Measurements from ENCODE around the gene EXPH5. TPM values are rescaled to one million over a fixed set of nuclear protein-coding genes. Genes with fewer than 3 reads are reported as not detected.
"Not testable (repeated sequence)": the region's sequence is repeated elsewhere in the genome, so short reads cannot be mapped to it uniquely, and the experiment has no call there.

EXPH5 gene, protein sequence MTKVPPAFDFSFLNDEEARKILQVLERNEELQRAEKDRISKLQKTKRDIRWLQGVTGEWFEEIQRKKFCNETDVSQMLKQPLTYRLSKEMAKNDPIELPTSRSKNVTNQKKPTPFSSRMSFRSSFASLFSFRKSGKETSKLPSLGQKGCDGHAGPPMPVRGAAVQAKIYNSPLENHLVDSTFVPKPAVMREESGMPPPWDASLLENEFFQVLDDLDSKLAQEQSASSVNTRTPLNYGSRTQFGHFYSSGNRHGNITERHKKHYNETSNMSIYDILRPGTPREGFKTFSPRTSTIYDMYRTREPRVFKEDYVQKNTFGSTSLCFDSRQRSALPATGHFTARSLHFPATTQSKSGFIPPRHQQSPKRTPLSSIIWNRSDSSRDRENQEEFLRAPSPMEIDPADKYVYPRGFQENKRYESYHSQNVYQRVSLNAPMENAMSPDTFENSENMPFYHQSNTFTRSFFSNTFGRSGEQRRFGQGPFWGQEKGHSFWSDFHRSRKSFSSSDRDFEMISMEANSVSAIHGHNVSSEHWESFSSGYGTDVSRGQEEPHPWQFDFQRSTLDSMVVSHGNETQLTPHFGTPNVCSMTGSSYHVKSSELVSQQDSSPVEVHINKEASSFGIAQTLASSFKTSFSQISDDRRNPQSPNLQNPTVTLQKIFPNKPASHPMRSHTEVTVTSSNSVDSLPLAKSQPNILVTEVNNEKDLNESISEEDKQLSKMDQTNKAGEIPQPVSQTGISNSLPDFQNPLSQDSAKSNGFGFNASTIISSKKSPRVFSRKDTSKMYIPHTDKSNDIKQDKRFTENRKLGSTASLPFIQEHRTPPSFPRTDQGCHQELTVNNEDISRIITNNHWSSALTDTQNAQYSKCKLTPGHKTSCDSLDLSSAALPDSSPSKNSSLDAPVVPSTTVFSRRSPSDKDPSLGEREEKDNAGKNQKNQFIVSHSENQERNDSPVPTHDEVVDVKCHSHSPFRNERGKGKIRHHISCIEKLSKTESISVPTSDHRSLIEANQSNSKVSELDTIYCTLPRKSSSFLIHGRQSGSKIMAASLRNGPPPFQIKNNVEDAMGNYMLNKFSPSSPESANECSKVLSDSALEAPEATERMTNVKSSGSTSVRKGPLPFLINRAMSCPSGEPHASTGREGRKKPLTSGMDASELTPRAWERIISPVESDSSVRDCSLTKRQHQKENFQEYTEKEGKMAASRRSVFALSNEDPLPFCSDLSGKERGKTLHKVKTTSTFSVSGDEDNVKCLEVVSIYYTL (N-terminal part only)
- total RNA-seq (2014; rRNA removed; shearing (Covaris generic)): 2.5 and 2.7 TPM in 2 replicates
- 0.56 and 0.58 TPM in 2 replicates for polyA plus RNA-seq (2014; cell fraction: nucleus; rRNA removed)

DNA sequence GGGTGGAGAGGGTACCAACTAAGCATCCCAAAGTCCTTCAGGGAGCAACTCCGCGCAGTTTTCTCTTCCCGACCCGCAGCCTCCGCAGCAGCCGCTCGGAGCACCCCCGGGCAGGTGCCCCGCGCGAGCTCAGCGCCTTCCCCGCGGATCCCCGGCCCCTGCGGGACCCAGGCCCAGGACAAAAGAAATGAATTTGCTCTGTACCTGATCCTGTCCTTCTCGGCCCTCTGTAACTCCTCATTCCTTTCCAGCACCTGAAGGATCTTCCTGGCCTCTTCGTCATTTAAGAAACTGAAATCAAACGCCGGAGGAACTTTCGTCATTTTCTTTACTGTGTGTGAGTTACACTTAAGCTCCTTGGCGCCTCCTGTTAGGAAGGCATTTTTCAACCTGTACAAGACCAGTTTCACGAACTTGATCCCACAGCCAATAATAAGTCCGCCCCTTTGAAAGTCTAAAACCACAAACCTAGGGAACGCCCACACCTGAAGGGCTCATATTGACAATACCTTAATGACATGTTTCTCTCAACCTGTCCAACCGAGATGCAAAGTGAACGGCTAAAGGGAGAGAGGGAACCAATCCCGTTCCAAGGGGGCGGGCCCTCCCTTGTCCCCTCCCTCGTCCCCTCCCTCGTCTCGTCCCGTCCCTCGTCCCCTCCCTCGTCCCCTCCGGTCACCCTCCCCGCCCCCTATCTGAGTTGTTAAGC lies at the start of gene EXPH5:
EXPH5 (minus strand) TSS at position 555 of the 709 bp plus-strand sequence; CDS start at position 323, 232 bp downstream.
- peak; percentile 62 for DNase-seq (ENCODE audit: extremely low read depth, low read depth)

DNA sequence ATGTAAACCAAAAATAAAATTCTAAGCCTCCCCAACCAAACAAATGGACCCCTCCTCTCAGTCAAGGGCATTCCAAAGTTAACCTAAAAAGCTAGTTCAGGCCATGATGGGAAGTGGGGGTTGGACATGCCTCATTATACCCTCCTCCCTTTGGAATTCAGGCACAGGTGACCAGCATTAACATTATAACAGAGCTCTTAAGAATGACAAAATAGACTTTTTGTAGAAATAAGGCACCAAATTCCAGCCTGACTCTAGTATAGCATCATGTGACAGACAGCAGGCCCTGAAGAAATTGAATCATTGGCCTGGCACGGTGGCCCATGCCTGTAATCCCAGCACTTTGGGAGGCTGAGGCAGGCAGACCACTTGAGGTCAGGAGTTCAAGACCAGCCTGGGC lies 48.2 kb upstream of the EXPH5 start:
- not testable (repeated sequence) for DNase-seq (ENCODE audit: extremely low read depth, low read depth)

GRCh38 chr11:108639146-108639545 lies 45.6 kb upstream of the EXPH5 start:
- DNase-seq (ENCODE audit: extremely low read depth, low read depth): no peak

DNA sequence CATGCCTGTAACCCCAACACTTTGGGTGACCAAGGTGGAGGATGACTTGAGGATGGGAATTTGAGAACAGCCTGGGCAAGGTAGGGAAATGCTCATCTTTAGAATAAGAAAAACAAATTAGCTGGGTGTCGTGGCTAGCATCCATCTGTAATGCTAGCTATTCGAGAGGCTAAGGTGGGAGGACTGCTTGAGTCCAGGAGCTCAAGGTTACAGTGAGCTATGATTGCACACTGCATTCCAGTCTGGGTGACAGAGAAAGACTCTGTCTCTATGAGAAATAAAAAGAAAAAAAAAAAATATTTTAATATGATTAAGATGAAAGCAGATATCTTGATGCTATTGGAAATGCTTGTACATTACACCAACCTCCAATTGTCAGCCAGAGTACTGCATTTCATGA lies 42.7 kb upstream of the EXPH5 start:
- no peak for DNase-seq (ENCODE audit: extremely low read depth, low read depth)

DNA sequence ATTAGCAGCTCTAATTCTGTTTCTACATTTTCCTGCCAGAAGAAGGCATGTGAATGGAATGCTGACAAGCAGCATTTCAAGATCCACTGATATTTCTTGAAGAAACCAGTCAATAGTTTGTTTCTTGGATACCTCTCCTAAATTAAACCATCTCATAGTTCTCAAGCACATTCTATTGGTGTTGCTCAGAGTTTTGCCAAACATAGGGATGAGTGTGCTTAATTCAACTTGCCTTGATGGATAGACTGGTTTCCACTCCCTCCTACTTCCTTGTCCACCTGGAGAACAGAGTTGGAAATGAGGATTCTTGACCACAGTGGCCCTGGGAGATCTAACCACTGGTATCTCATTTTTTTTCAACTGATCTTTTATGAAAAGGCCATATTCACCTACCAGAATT lies 41.5 kb upstream of the EXPH5 start:
- no peak for DNase-seq (ENCODE audit: extremely low read depth, low read depth)

DNA sequence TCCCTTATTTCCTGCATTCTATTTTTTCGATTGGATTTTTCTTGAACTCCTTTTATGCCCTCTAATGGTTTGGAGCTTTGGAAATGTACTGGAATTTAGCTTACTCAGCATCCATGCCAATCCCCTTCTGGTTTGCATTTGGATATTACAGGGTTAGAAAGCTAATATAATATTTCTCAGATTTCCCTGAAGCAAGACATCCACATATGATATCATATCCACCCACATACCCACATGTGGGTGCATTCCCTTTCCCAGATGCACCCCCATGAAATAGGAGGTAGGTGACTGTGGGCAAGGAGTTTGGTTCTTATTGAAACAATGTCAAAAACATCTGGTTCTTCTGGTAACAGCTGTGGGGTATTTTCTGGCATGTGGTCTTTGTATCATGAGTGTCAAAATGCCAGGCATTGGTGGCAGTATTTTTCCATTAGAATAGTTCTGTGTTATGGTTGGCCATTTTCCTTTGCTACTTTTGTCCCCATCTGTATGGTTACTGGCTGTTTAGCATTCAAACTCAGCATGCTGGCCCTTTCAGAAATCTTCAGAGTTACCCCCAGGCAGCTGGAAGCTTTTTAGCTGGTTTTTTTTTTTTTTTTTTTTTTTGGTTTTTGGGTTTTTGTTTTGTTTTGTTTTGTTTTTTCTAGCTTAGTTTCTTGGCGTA lies 38.6 kb upstream of the EXPH5 start:
- no peak for DNase-seq (ENCODE audit: extremely low read depth, low read depth)

- DNase-seq (ENCODE audit: extremely low read depth, low read depth): no peak
Measured at GRCh38 chr11:108629274-108629673, 35.7 kb upstream of the EXPH5 start.

- DNase-seq (ENCODE audit: extremely low read depth, low read depth): no peak
Measured at GRCh38 chr11:108628812-108629211, 35.2 kb upstream of the EXPH5 start.

DNA sequence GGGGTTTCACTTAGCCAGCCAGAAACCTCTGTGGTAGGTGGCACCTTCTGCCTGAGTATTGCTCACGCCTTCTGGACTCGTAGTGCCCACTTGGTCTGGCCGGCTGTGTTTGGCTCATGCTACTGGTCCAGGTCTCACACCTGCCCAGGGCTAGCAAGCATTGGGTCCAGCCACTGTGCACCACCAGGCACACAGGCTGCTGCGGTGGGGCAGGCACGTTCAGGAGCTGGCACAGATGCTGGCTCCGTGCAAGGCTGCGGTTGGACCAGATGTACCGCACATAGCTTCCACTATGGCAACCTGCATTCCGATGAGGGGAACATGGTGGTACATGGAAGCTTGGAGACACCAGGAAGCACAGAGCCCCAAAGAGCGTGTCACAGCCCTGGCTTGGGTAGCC lies 34.8 kb upstream of the EXPH5 start:
- no peak for DNase-seq (ENCODE audit: extremely low read depth, low read depth)

GRCh38 chr11:108624196-108624925 lies 30.8 kb upstream of the EXPH5 start:
- DNase-seq (ENCODE audit: extremely low read depth, low read depth): no peak

GRCh38 chr11:108622341-108622740 lies 28.8 kb upstream of the EXPH5 start:
- DNase-seq (ENCODE audit: extremely low read depth, low read depth): no peak

GRCh38 chr11:108620958-108621772 lies 27.6 kb upstream of the EXPH5 start:
- no peak for DNase-seq (ENCODE audit: extremely low read depth, low read depth)

DNA sequence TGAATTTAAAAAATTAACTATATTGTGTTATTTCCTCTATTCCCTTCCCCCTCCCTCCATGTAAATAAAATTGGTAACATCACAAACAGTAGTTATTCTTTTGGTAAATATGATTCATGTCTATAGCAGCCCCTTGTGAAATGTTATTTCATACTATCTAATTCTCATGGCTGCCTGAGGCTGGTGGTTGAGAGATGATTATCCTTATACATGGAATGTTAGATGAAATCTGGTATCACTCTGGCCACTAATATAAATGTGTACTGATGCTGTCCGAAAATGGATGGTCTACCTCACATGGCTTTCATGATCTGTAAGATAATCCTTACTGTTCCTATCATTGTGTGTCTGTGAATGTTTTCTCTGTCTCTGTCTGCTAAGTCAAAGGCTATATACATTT lies 25.0 kb upstream of the EXPH5 start:
- DNase-seq (ENCODE audit: extremely low read depth, low read depth): peak; percentile 18

- no peak for DNase-seq (ENCODE audit: extremely low read depth, low read depth)
Measured at GRCh38 chr11:108617055-108617454, 23.5 kb upstream of the EXPH5 start.

DNA sequence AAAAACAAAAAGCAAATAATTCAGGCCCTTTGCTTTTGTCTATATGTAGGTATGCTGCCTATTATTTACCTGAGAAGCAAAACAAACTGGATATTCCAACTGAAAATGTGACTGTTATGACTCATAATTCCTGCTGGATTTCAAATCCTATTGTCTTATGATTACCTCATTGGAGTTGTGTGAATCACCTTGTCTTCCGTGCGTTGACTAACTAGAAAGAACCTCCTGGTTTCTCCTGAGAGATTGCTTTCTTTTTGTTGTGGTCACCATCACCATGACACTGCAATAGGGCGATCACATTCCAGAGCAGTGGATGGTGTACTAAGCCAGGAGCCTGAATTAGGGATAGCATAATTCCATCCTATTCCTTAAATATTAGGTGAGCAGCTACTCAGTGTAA lies 23.0 kb upstream of the EXPH5 start:
- peak; percentile 38 for DNase-seq (ENCODE audit: extremely low read depth, low read depth)

- DNase-seq (ENCODE audit: extremely low read depth, low read depth): no peak
Measured at GRCh38 chr11:108614086-108614485, 20.5 kb upstream of the EXPH5 start.

DNA sequence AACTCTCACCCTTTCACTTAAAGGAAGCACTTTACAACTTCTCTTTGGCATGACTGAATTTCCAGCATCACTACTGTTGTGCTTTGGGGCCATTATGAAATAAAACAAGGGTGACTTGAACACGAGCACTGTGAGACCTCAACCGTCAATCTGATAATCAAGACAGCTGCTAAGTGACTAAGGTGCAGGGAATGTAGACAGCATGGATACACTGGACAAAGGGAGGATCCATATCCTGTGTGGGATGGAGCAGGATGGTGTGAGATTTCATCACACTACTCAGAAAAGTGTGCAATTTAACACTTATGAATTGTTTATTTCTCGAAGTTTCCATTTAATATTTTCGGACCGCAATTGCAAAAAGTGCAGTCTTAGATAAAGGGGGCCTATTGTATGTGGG lies 16.1 kb upstream of the EXPH5 start:
- peak; percentile 69 for DNase-seq (ENCODE audit: extremely low read depth, low read depth)

- no peak for DNase-seq (ENCODE audit: extremely low read depth, low read depth)
Measured at GRCh38 chr11:108608548-108608947, 15.0 kb upstream of the EXPH5 start.

Measured in NCI-H460 (cell line).